Left renal cortex interstitium (tissue), 4 donors: ENCODE results near the gene GALNTL6. TPM values are rescaled to one million over a fixed set of nuclear protein-coding genes. Genes with fewer than 3 reads are reported as not detected.

Experiments used
- DNase-seq, 4 donors: peaks; one replicate each; pipeline ENCODE4 v3.0.0-alpha.2; 2013; ENCODE audit warnings: low read depth in 4 of 4, low spot score in 2 of 4, missing footprints in 1 of 4
- polyA plus RNA-seq, 4 donors: library from polyadenylated mRNA; unstranded; fragments of 120-200 nt; gene quantifications; one replicate each; pipeline ENCODE4 v1.2.1, GENCODE V29; 2013; ENCODE audit not compliant: insufficient read length in 4 of 4

GALNTL6 gene
- polyA plus RNA-seq, 4 donors, result 0.46 to 3.3 (median 0.95) TPM

GRCh38 chr4:172648471-172648870 is 835.3 kb downstream of the GALNTL6 start:
- no peak for DNase-seq

- no peak for DNase-seq
Observed at GRCh38 chr4:172649143-172649542, 835.9 kb downstream of the GALNTL6 start.

- DNase-seq, result no peak
Observed at GRCh38 chr4:172650758-172651530, 837.7 kb downstream of the GALNTL6 start.

- no peak for DNase-seq
Observed at GRCh38 chr4:172651961-172652360, 838.8 kb downstream of the GALNTL6 start.

GRCh38 chr4:172652369-172652768 is 839.2 kb downstream of the GALNTL6 start:
- no peak for DNase-seq

- no peak for DNase-seq
Observed at GRCh38 chr4:172653676-172654075, 840.5 kb downstream of the GALNTL6 start.

- no peak for DNase-seq
Observed at GRCh38 chr4:172654457-172654856, 841.3 kb downstream of the GALNTL6 start.

GRCh38 chr4:172656055-172656454 is 842.9 kb downstream of the GALNTL6 start:
- no peak for DNase-seq

GRCh38 chr4:172657081-172657480 is 843.9 kb downstream of the GALNTL6 start:
- DNase-seq, result no peak

- no peak for DNase-seq
Observed at GRCh38 chr4:172660251-172660650, 847.0 kb downstream of the GALNTL6 start.

- no peak for DNase-seq
Observed at GRCh38 chr4:172662113-172662512, 848.9 kb downstream of the GALNTL6 start.

GRCh38 chr4:172666711-172667368 is 853.6 kb downstream of the GALNTL6 start:
- no peak for DNase-seq

- no peak for DNase-seq
Observed at GRCh38 chr4:172674811-172675210, 861.6 kb downstream of the GALNTL6 start.

GRCh38 chr4:172675232-172675631 is 862.0 kb downstream of the GALNTL6 start:
- no peak for DNase-seq

- DNase-seq, result no peak
Observed at GRCh38 chr4:172680691-172681090, 867.5 kb downstream of the GALNTL6 start.

- no peak for DNase-seq
Observed at GRCh38 chr4:172683021-172683420, 869.8 kb downstream of the GALNTL6 start.

- no peak for DNase-seq
Observed at GRCh38 chr4:172686021-172686420, 872.8 kb downstream of the GALNTL6 start.

GRCh38 chr4:172688534-172688933 is 875.3 kb downstream of the GALNTL6 start:
- no peak for DNase-seq

GRCh38 chr4:172691552-172691951 is 878.3 kb downstream of the GALNTL6 start:
- no peak for DNase-seq

- no peak for DNase-seq
Observed at GRCh38 chr4:172692701-172693100, 879.5 kb downstream of the GALNTL6 start.

GRCh38 chr4:172698256-172698655 is 885.1 kb downstream of the GALNTL6 start:
- no peak for DNase-seq

GRCh38 chr4:172705565-172705964 is 892.4 kb downstream of the GALNTL6 start:
- DNase-seq, result no peak
